ENCODE results near the gene CMTM6. TPM values are rescaled to one million over a fixed set of nuclear protein-coding genes. Genes with fewer than 3 reads are reported as not detected.

The CMTM6 gene
- polyA plus RNA-seq, 1 experiment: 22.8 TPM

GRCh38 chr3:32487781-32488473, 14.7 kb downstream of the CMTM6 start:
- POLR2A ChIA-PET: no interaction called here
- Histone ChIP-seq H3K27me3 (ENCODE audit: control insufficient read depth, insufficient read depth, low read length) (no peaks in the 10 kb centered on the region), H3K4me3 (ENCODE audit: low read depth, low read length) (no peak overlapping the region), H3K36me3 (ENCODE audit: control insufficient read depth, insufficient read depth, low read length) (no peaks in the 10 kb centered on the region)
- DNase-seq (ENCODE audit: low read depth): no peak
- no peak for TF ChIP-seq CTCF (IDR thresholded peaks at IDR 0.05; ENCODE audit: insufficient read depth, low read depth, low read length)
- CTCF ChIA-PET: no interaction called here

- POLR2A ChIA-PET: no interaction called here
- H3K36me3 ChIP-seq (ENCODE audit: control insufficient read depth, insufficient read depth, low read length): no peaks in the 10 kb centered on the region
- no peak for TF ChIP-seq CTCF (IDR thresholded peaks at IDR 0.05; ENCODE audit: insufficient read depth, low read depth, low read length)
- H3K27me3 ChIP-seq (ENCODE audit: control insufficient read depth, insufficient read depth, low read length): no peaks in the 10 kb centered on the region
- DNase-seq (ENCODE audit: low read depth): no peak
- CTCF ChIA-PET: interaction anchor here (2.8 kb wide), 1 partner anchor 16 kb away, joined by 10 read pairs; no protein-coding TSS in a partner anchor
- H3K4me3 ChIP-seq (ENCODE audit: low read depth, low read length): no peak overlapping the region
Observed at GRCh38 chr3:32484436-32484835, 18.2 kb downstream of the CMTM6 start.

GRCh38 chr3:32483772-32484171, 18.9 kb downstream of the CMTM6 start:
- ChIA-PET CTCF (interaction anchor here (2.8 kb wide), 1 partner anchor 16 kb away, joined by 10 read pairs; no protein-coding TSS in a partner anchor), POLR2A (no interaction called here)
- H3K4me3 ChIP-seq (ENCODE audit: low read depth, low read length): no peak overlapping the region
- H3K27me3 ChIP-seq (ENCODE audit: control insufficient read depth, insufficient read depth, low read length): no peaks in the 10 kb centered on the region
- DNase-seq (ENCODE audit: low read depth): no peak
- no peak for TF ChIP-seq CTCF (IDR thresholded peaks at IDR 0.05; ENCODE audit: insufficient read depth, low read depth, low read length)
- H3K36me3 ChIP-seq (ENCODE audit: control insufficient read depth, insufficient read depth, low read length): no peaks in the 10 kb centered on the region

GRCh38 chr3:32482693-32483092, 20.0 kb downstream of the CMTM6 start:
- TF ChIP-seq CTCF (IDR thresholded peaks at IDR 0.05; ENCODE audit: insufficient read depth, low read depth, low read length): no peak
- CTCF ChIA-PET: interaction anchor here (1.2 kb wide), 1 partner anchor 15 kb away, joined by 3 read pairs; no protein-coding TSS in a partner anchor
- POLR2A ChIA-PET: no interaction called here
- H3K27me3 ChIP-seq (ENCODE audit: control insufficient read depth, insufficient read depth, low read length): no peaks in the 10 kb centered on the region
- DNase-seq (ENCODE audit: low read depth): no peak
- no peaks in the 10 kb centered on the region for H3K36me3 ChIP-seq (ENCODE audit: control insufficient read depth, insufficient read depth, low read length)
- H3K4me3 ChIP-seq (ENCODE audit: low read depth, low read length): no peak overlapping the region

- ChIA-PET CTCF (interaction anchor here (1.2 kb wide), 1 partner anchor 14 kb away, joined by 3 read pairs; no protein-coding TSS in a partner anchor), POLR2A (no interaction called here)
- H3K4me3 ChIP-seq (ENCODE audit: low read depth, low read length): no peak overlapping the region
- H3K27me3 ChIP-seq (ENCODE audit: control insufficient read depth, insufficient read depth, low read length): no peaks in the 10 kb centered on the region
- TF ChIP-seq CTCF (IDR thresholded peaks at IDR 0.05; ENCODE audit: insufficient read depth, low read depth, low read length): no peak
- no peaks in the 10 kb centered on the region for H3K36me3 ChIP-seq (ENCODE audit: control insufficient read depth, insufficient read depth, low read length)
- no peak for DNase-seq (ENCODE audit: low read depth)
Observed at GRCh38 chr3:32481791-32482631, 20.6 kb downstream of the CMTM6 start.
